Neural cell (in vitro differentiated cells): ENCODE data around the gene ACY1. TPM values are rescaled to one million over a fixed set of nuclear protein-coding genes. Genes with fewer than 3 reads are reported as not detected.

Source experiments
- H2AFZ ChIP-seq: fragments of 200-600, 300-800 bp; sonication (generic), shearing (Covaris generic); 2 replicates; pipeline ENCODE4 v1.6.0; 2014; ENCODE audit warnings: low read depth, mild to moderate bottlenecking, antibody characterized with exemption, low read length, moderate library complexity
- H3F3A ChIP-seq: fragments of 200-600 bp; shearing (Covaris generic); 2 replicates; pipeline ENCODE4 v1.6.1; 2016; ENCODE audit warnings: mild to moderate bottlenecking, moderate library complexity, mixed read lengths, antibody characterized with exemption, low read length; ENCODE audit not compliant: insufficient read depth, poor library complexity, severe bottlenecking
- H3K27ac ChIP-seq: fragments of 200-600, 300-800 bp; sonication (generic), shearing (Covaris generic); 2 replicates; pipeline ENCODE4 v1.5.1; 2014; ENCODE audit warnings: mild to moderate bottlenecking, low read length, moderate library complexity
- H3K27me3 ChIP-seq: fragments of 300-800, 200-600 bp; sonication (generic), shearing (Covaris generic); 2 replicates; pipeline ENCODE4 v1.6.0; 2014; ENCODE audit warnings: mild to moderate bottlenecking, low read depth, low read length, moderate library complexity; ENCODE audit not compliant: insufficient read depth
- H3K36me3 ChIP-seq: fragments of 300-800, 200-600 bp; sonication (generic), shearing (Covaris generic); 2 replicates; pipeline ENCODE4 v1.5.1; 2014; ENCODE audit warnings: mild to moderate bottlenecking, antibody characterized with exemption, low read length, moderate library complexity; ENCODE audit not compliant: insufficient read depth
- H3K4me2 ChIP-seq: fragments of 300-800, 200-600 bp; sonication (generic), shearing (Covaris generic); 2 replicates; pipeline ENCODE4 v1.6.0; 2014; ENCODE audit warnings: mild to moderate bottlenecking, low read length
- H3K4me3 ChIP-seq: fragments of 300-800, 200-600 bp; sonication (generic), shearing (Covaris generic); 2 replicates; pipeline ENCODE4 v1.5.1; 2014; ENCODE audit warnings: mild to moderate bottlenecking, low read length, moderate library complexity
- H3K79me2 ChIP-seq: fragments of 200-600 bp; shearing (Covaris generic); replicated peaks from 2 replicates; pipeline ENCODE4 v1.6.0; 2014; ENCODE audit warnings: mild to moderate bottlenecking, low read length, moderate library complexity; ENCODE audit not compliant: insufficient read depth
- H3K9ac ChIP-seq: fragments of 300-800, 200-600 bp; sonication (generic), shearing (Covaris generic); 2 replicates; pipeline ENCODE4 v1.6.1; 2016; ENCODE audit warnings: mild to moderate bottlenecking, low read length, mixed read lengths
- H3K9me2 ChIP-seq: fragments of 200-600 bp; shearing (Covaris generic); 2 replicates; pipeline ENCODE4 v1.6.1; 2016; ENCODE audit warnings: mild to moderate bottlenecking, low read length, mixed read lengths; ENCODE audit not compliant: insufficient read depth
- H3K9me3 ChIP-seq: fragments of 200-600, 300-800 bp; sonication (generic), shearing (Covaris generic); 2 replicates; pipeline ENCODE4 v1.6.1; 2016; ENCODE audit warnings: mild to moderate bottlenecking, mixed run types, low read length, moderate library complexity, mixed read lengths
- H4K20me1 ChIP-seq: fragments of 200-600 bp; shearing (Covaris generic); 2 replicates; pipeline ENCODE4 v1.6.1; 2016; ENCODE audit warnings: mild to moderate bottlenecking, mixed run types; ENCODE audit not compliant: insufficient read depth
- EP300 ChIP-seq: fragments of 450-650 bp; conservative IDR thresholded peaks from 2 replicates; pipeline ENCODE4 v1.6.1; 2014; ENCODE audit warnings: antibody characterized with exemption, mild to moderate bottlenecking, moderate library complexity; ENCODE audit not compliant: poor library complexity, severe bottlenecking
- EZH2 ChIP-seq: fragments of 200-600, 300-800 bp; shearing (Covaris generic), sonication (generic); IDR thresholded peaks from 2 replicates; pipeline ENCODE4 v1.6.1; 2014; ENCODE audit warnings: antibody characterized with exemption, low read length, borderline replicate concordance, mild to moderate bottlenecking; ENCODE audit not compliant: insufficient read depth, poor library complexity, severe bottlenecking
- MXI1 ChIP-seq: fragments of 450-650 bp; conservative IDR thresholded peaks from 2 replicates; pipeline ENCODE4 v1.6.1; 2014; ENCODE audit warnings: antibody characterized with exemption, mild to moderate bottlenecking; ENCODE audit not compliant: poor library complexity, severe bottlenecking
- POLR2AphosphoS5 ChIP-seq: IDR thresholded peaks from 2 replicates; pipeline ENCODE4 v1.6.1; 2012
- RAD21 ChIP-seq: fragments of 450-650 bp; conservative IDR thresholded peaks from 2 replicates; pipeline ENCODE4 v1.6.1; 2014; ENCODE audit warnings: antibody characterized with exemption, mild to moderate bottlenecking, moderate library complexity
- SMC3 ChIP-seq: fragments of 450-650 bp; conservative IDR thresholded peaks from 2 replicates; pipeline ENCODE4 v1.6.1; 2014; ENCODE audit warnings: antibody characterized with exemption, mild to moderate bottlenecking, moderate library complexity; ENCODE audit not compliant: poor library complexity
- TAF1 ChIP-seq: IDR thresholded peaks from 2 replicates; pipeline ENCODE4 v1.6.1; 2012; ENCODE audit warnings: low read depth
- polyA minus RNA-seq: library from RNA; depleted of rRNA, polyadenylated mRNA; stranded (reverse); fragments of >200 nt; gene quantifications from 2 replicates; pipeline ENCODE4 v1.2.3, GENCODE V29; 2014
- polyA plus RNA-seq: library from polyadenylated mRNA; depleted of rRNA; stranded (reverse); fragments of >200 nt; gene quantifications from 2 replicates; pipeline ENCODE4 v1.2.3, GENCODE V29; 2014
- TF ChIP-seq, protein P1 (sequence below): fragments of 450-650 bp; IDR thresholded peaks from 2 replicates; pipeline ENCODE4 v1.5.1; 2014; ENCODE audit warnings: antibody characterized with exemption, mild to moderate bottlenecking, moderate library complexity; ENCODE audit not compliant: poor library complexity, severe bottlenecking
- TF ChIP-seq, protein P2 (sequence below): IDR thresholded peaks from 2 replicates; pipeline ENCODE4 v1.6.1; 2012; ENCODE audit warnings: borderline replicate concordance

ACY1 gene
- polyA plus RNA-seq (14.4 and 17.9 TPM in 2 replicates), polyA minus RNA-seq (1.5 and 1.7 TPM in 2 replicates)

- H3K27me3 ChIP-seq: no peaks in the 10 kb centered on the region
- H2AFZ ChIP-seq: no peak within 1 kb of the TSS
- no peaks in the 10 kb centered on the region for H3K79me2 ChIP-seq
- H3K27ac ChIP-seq: no peak within 1 kb of the TSS
- no peaks in the 10 kb centered on the region for H3K36me3 ChIP-seq
- H3K9me2 ChIP-seq: no peaks in the 10 kb centered on the region
- no peaks in the 10 kb centered on the region for H4K20me1 ChIP-seq
- no peak for TF ChIP-seq POLR2AphosphoS5
- TF ChIP-seq RAD21: no peak
- no peak for TF ChIP-seq TAF1
- no peak for TF ChIP-seq MXI1
- TF ChIP-seq, protein P1, sequence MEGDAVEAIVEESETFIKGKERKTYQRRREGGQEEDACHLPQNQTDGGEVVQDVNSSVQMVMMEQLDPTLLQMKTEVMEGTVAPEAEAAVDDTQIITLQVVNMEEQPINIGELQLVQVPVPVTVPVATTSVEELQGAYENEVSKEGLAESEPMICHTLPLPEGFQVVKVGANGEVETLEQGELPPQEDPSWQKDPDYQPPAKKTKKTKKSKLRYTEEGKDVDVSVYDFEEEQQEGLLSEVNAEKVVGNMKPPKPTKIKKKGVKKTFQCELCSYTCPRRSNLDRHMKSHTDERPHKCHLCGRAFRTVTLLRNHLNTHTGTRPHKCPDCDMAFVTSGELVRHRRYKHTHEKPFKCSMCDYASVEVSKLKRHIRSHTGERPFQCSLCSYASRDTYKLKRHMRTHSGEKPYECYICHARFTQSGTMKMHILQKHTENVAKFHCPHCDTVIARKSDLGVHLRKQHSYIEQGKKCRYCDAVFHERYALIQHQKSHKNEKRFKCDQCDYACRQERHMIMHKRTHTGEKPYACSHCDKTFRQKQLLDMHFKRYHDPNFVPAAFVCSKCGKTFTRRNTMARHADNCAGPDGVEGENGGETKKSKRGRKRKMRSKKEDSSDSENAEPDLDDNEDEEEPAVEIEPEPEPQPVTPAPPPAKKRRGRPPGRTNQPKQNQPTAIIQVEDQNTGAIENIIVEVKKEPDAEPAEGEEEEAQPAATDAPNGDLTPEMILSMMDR: no peak
- TF ChIP-seq EZH2: no peak
- TF ChIP-seq EP300: no peak
- TF ChIP-seq SMC3: no peak
- TF ChIP-seq, protein P2, sequence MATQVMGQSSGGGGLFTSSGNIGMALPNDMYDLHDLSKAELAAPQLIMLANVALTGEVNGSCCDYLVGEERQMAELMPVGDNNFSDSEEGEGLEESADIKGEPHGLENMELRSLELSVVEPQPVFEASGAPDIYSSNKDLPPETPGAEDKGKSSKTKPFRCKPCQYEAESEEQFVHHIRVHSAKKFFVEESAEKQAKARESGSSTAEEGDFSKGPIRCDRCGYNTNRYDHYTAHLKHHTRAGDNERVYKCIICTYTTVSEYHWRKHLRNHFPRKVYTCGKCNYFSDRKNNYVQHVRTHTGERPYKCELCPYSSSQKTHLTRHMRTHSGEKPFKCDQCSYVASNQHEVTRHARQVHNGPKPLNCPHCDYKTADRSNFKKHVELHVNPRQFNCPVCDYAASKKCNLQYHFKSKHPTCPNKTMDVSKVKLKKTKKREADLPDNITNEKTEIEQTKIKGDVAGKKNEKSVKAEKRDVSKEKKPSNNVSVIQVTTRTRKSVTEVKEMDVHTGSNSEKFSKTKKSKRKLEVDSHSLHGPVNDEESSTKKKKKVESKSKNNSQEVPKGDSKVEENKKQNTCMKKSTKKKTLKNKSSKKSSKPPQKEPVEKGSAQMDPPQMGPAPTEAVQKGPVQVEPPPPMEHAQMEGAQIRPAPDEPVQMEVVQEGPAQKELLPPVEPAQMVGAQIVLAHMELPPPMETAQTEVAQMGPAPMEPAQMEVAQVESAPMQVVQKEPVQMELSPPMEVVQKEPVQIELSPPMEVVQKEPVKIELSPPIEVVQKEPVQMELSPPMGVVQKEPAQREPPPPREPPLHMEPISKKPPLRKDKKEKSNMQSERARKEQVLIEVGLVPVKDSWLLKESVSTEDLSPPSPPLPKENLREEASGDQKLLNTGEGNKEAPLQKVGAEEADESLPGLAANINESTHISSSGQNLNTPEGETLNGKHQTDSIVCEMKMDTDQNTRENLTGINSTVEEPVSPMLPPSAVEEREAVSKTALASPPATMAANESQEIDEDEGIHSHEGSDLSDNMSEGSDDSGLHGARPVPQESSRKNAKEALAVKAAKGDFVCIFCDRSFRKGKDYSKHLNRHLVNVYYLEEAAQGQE: no peak
- H3K4me3 ChIP-seq: peak within 1 kb of the TSS; percentile 59
- H3K4me2 ChIP-seq: no peak within 1 kb of the TSS
- H3K9ac ChIP-seq: peak within 1 kb of the TSS; percentile 46
- H3K9me3 ChIP-seq: no peaks in the 10 kb centered on the region
- no peaks in the 10 kb centered on the region for H3F3A ChIP-seq
These were observed at the start of gene ACY1 for GRCh38 chr3:51982838-51983577. ACY1 (plus strand) TSS chr3:51983535; CDS start chr3:51984065, 530 bp downstream.

DNA sequence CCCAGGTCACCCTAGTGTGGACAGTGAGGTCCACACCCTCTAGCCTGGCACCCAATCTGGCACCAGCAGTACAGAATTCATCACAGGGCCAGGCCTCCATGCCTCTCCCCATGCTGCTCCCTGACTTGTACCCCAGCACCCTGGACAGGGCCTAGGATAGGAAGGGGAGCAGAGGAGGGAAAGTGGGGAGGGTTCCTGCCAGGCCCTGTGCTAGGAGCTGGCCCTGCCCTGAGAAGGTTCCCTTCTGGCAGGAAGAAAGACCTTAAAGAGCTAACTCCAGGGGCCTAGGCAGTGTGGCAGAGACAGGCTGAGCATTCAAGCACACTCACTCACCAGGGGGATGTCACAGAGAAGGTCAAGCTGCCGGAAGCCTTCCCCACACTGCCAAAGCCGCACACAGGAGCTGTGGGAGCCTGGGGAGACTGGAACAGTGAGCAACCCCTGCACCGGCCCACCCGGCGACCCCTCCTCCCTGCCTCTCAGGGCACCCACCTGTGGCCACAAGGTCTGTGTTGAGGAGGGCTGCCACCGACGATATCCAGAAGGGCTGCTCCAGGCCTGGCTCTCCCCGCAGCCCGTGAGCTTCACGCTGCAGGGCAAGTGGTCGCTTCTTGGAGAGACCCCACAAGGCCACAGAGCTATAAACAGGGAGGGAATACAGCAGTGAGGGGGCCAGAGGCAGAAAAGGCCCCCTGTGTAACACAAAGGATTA, 49.0 kb upstream of the ACY1 start:
- Histone ChIP-seq H4K20me1 (no peaks in the 10 kb centered on the region), H3K4me3 (no peak overlapping the region), H3K4me2 (no peak overlapping the region), H3F3A (no peaks in the 10 kb centered on the region), H3K9me2 (no peaks in the 10 kb centered on the region), H3K27me3 (no peaks in the 10 kb centered on the region), H3K36me3 (no peaks in the 10 kb centered on the region), H3K9me3 (no peaks in the 10 kb centered on the region), H2AFZ (no peak overlapping the region), H3K79me2 (no peaks in the 10 kb centered on the region), H3K9ac (no peak overlapping the region), H3K27ac (no peak overlapping the region)
- no peak for TF ChIP-seq TAF1
- no peak for TF ChIP-seq SMC3
- TF ChIP-seq, protein P1: no peak
- TF ChIP-seq EZH2: no peak
- TF ChIP-seq RAD21: no peak
- TF ChIP-seq POLR2AphosphoS5: no peak
- TF ChIP-seq MXI1: no peak
- TF ChIP-seq, protein P2: no peak
- TF ChIP-seq EP300: no peak
